T-helper 9 cell (primary cell): ENCODE data around the gene ANGPT4.

Experiments used
- DNase-seq: peaks from one replicate; pipeline ENCODE4 v3.0.0-alpha.2; 2020

ANGPT4 gene

GRCh38 chr20:822651-823573, 93.2 kb downstream of the ANGPT4 start:
- no peak for DNase-seq

GRCh38 chr20:821731-822065, 94.4 kb downstream of the ANGPT4 start:
- no peak for DNase-seq

GRCh38 chr20:821046-821730, 94.9 kb downstream of the ANGPT4 start:
- DNase-seq: no peak

GRCh38 chr20:820323-820953, 95.7 kb downstream of the ANGPT4 start:
- DNase-seq: no peak
